Upper lobe of right lung (tissue), 1 donor: Measurements from ENCODE around the gene BCL11A. TPM values are rescaled to one million over a fixed set of nuclear protein-coding genes. Genes with fewer than 3 reads are reported as not detected.

Experiments used
- ATAC-seq: fragments of 200-7000 bp; cut with Tn5 transposase; one replicate; pipeline ENCODE4 v1.9.1; 2020; ENCODE audit warnings: mild to moderate bottlenecking, moderate library complexity
- DNase-seq: peaks from one replicate; pipeline ENCODE4 v3.0.0-alpha.2; 2020
- H3K27ac ChIP-seq: fragments of 200-600 bp; one replicate; pipeline ENCODE4 v1.8.0; 2022
- H3K27me3 ChIP-seq: fragments of 200-600 bp; one replicate; pipeline ENCODE4 v1.8.0; 2022; ENCODE audit warnings: mild to moderate bottlenecking
- H3K36me3 ChIP-seq: fragments of 200-600 bp; one replicate; pipeline ENCODE4 v1.8.0; 2022
- H3K4me1 ChIP-seq: fragments of 200-600 bp; one replicate; pipeline ENCODE4 v1.8.0; 2022
- H3K4me3 ChIP-seq: fragments of 200-600 bp; one replicate; pipeline ENCODE4 v1.8.0; 2022; ENCODE audit warnings: mild to moderate bottlenecking
- H3K9me3 ChIP-seq: fragments of 200-600 bp; one replicate; pipeline ENCODE4 v1.8.0; 2022
- intact Hi-C: fragments of 100-400 bp; cut with DNase I; formaldehyde crosslinking; loops from one replicate; pipeline ENCODE4 v1.11.0; 2022
- total RNA-seq: library from RNA; stranded (reverse); fragmentation: NEBNext Ultra II Directional; extraction: Animal tissue kit (Norgen Biotek cat#: 25700); gene quantifications from one replicate; pipeline ENCODE4 v1.2.1, GENCODE V29; 2021
- TF ChIP-seq, protein P1 (sequence below): fragments of 200-600 bp; IDR thresholded peaks from one replicate; pipeline ENCODE4 v1.8.0; 2022; ENCODE audit warnings: antibody characterized with exemption
- donor health status: DM: no; HTN: yes; CAD: no; lungs with severe emphysema.

BCL11A gene
- total RNA-seq, 1 donor from 2014 or later = 10.3 TPM

DNA sequence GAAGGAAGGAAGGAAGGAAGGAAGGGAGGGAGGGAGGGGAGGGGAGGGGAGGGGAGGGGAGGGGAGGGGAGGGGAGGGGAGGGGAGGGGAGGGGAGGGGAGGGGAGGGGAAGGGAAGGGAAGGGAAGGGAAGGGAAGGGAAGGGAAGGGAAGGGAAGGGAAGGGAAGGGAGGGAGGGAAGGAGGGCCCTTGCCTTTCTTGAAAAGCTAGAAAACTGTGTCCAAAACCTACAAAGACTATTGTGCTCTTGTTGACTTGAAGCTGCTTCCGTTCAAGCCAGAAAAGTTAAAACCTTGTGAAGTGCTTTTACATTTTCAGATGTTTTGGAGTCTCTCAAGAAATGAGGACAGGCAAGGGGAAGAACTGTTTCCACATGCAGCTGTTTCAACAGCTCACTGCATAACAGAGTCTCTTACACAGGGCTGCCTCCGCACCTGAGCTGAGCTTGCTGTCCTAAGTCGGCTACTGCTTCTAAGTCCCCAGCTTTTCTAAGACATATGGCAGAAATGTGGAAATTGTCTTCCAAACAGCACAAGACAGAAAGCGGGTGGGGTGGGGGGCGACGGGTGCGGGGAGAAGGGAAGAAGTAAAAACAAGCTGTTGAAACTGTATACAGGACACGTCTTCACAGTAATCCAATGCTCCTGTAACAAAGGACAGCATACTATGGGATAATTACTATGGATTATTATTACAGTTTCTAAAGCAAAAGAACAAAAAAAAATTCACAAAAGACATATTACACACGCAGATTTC, 46.1 kb downstream of the BCL11A start:
- peak; percentile 48 for ATAC-seq
- Histone ChIP-seq H3K27me3 (no peaks in the 10 kb centered on the region), H3K4me3 (no peak overlapping the region), H3K27ac (no peak overlapping the region), H3K9me3 (no peaks in the 10 kb centered on the region), H3K4me1 (no peaks in the 10 kb centered on the region), H3K36me3 (no peaks in the 10 kb centered on the region)
- DNase-seq = no peak
- TF ChIP-seq, protein P1, sequence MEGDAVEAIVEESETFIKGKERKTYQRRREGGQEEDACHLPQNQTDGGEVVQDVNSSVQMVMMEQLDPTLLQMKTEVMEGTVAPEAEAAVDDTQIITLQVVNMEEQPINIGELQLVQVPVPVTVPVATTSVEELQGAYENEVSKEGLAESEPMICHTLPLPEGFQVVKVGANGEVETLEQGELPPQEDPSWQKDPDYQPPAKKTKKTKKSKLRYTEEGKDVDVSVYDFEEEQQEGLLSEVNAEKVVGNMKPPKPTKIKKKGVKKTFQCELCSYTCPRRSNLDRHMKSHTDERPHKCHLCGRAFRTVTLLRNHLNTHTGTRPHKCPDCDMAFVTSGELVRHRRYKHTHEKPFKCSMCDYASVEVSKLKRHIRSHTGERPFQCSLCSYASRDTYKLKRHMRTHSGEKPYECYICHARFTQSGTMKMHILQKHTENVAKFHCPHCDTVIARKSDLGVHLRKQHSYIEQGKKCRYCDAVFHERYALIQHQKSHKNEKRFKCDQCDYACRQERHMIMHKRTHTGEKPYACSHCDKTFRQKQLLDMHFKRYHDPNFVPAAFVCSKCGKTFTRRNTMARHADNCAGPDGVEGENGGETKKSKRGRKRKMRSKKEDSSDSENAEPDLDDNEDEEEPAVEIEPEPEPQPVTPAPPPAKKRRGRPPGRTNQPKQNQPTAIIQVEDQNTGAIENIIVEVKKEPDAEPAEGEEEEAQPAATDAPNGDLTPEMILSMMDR = no peak
- intact Hi-C loops = no loop called here

DNA sequence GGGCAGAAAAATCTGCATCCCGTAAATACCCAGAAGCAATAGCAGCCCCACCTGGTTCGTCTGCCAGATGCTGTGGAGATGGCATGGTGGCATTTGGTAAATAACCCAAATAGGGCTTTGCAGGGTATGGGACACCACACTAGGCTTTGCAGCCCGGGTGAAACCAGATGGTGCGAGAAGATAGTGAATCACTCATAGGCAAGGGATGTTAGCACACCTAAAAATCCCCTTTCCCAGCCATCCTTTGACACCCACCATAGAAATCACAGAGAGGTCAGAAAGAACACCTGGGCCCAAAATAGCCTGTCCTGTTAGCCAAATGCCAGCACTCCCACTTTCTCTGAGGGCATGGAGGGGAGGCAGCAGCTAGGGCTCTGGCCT, 47.6 kb downstream of the BCL11A start:
- TF ChIP-seq, protein P1 = no peak
- no peak overlapping the region for H3K27ac ChIP-seq
- intact Hi-C loops = no loop called here

DNA sequence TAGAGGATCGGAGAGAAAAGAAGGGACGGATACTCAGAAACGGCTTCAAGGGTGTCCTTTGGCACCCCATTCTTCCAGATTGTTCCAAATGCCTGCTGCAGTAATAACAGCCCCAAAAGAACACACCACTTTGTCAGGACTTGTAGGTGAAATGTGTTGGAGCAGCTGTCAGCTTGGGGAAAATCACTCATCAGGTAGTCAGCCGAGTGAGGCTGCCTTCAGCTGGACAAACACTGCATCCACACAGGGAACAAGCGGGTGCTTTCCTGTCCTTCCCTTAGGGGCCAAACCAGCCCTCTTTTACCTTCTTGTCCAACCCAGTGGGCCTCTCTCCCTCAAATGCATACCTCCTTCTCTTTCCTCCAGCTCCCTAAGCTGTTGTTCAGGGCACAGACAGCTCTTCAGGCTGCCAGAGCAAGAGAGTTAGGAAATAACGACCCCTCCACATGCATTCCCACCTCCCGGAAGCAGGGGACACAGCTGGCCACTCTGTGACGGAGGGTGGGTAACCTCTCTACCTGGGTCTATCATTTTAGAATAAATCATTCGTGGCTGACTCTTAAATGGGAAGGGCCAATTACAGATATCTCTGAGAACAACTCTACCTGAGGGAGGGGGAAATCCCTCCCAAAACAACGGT, 48.1 kb downstream of the BCL11A start:
- no peak for ATAC-seq
- Histone ChIP-seq H3K9me3 (no peaks in the 10 kb centered on the region), H3K4me3 (no peak overlapping the region), H3K27ac (no peak overlapping the region), H3K27me3 (no peaks in the 10 kb centered on the region), H3K4me1 (no peaks in the 10 kb centered on the region), H3K36me3 (no peaks in the 10 kb centered on the region)
- no peak for DNase-seq
- intact Hi-C loops = no loop called here
- TF ChIP-seq, protein P1 = no peak

More for the DNA sequence above, 47.6 kb downstream of the BCL11A start:
- Histone ChIP-seq H3K4me1 (no peaks in the 10 kb centered on the region), H3K36me3 (no peaks in the 10 kb centered on the region), H3K4me3 (no peak overlapping the region), H3K9me3 (no peaks in the 10 kb centered on the region), H3K27me3 (no peaks in the 10 kb centered on the region)
- no peak for DNase-seq
- ATAC-seq = no peak

DNA sequence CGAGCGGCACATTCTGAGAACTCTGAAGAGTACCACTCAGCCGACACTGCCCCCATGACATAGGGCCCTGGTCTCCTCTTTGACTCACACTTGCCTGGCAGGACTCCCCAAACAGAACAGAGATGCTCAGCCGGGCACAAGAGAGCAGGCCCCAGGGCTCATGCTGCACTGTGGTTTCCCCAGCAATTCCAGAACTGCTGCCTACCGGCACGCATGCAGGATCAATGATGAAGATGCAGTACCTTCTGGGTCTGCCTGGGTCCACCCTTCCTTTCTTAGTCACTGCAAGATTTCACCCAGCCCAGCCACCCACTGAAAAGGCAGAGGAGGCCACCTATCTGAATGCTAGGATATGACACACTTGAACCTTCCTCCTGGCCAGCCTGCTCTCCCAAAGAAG, 49.4 kb downstream of the BCL11A start:
- Histone ChIP-seq H3K4me1 (no peaks in the 10 kb centered on the region), H3K36me3 (no peaks in the 10 kb centered on the region)
- peak; percentile 19 for ATAC-seq

DNA sequence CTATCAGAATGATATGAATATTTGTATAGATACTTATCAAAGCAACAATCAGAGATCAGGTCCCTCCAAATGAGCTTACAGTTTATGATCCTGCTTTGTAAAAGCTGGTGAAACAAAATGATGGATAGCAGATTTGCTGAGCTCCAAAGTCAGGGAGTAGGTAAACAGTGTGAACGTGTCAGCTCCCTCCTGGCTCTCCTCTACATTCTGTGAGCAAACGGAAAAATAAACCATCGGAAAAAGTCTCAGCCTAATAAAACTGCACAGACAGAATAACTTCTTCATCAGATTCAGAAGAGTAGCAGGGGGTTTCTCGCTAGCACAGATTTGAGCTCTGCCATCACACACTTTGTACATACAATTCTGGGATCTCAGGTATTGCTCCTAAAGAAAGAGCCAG, 51.3 kb downstream of the BCL11A start:
- no peaks in the 10 kb centered on the region for H3K4me1 ChIP-seq
- H3K4me3 ChIP-seq = no peak overlapping the region
- ATAC-seq (no peak), DNase-seq (no peak)
- no peaks in the 10 kb centered on the region for H3K9me3 ChIP-seq
- no peak overlapping the region for H3K27ac ChIP-seq
- no peaks in the 10 kb centered on the region for H3K36me3 ChIP-seq
- intact Hi-C loops = no loop called here
- TF ChIP-seq, protein P1 = no peak
- no peaks in the 10 kb centered on the region for H3K27me3 ChIP-seq

More for the DNA sequence above, 49.4 kb downstream of the BCL11A start:
- H3K27me3 ChIP-seq = no peaks in the 10 kb centered on the region
- TF ChIP-seq, protein P1 = no peak
- H3K9me3 ChIP-seq = no peaks in the 10 kb centered on the region
- intact Hi-C loops = no loop called here
- H3K27ac ChIP-seq = no peak overlapping the region
- DNase-seq = no peak
- no peak overlapping the region for H3K4me3 ChIP-seq
